GM12865 (cell line): ENCODE data around the gene TENM3.
A peak's percentile ranks its signal among the peaks of the same experiment; 100 is the strongest.

ENCODE experiments used
- DNase-seq: peaks from one replicate; pipeline ENCODE4 v3.0.0; 2010; ENCODE audit warnings: low read depth
- H3K4me3 ChIP-seq: 2 replicates; pipeline ENCODE4 v1.5.1; 2011; ENCODE audit warnings: mild to moderate bottlenecking, low read depth, low read length, control low read depth
- CTCF ChIP-seq: IDR thresholded peaks from 2 replicates; pipeline ENCODE4 v1.5.1; 2011; ENCODE audit warnings: low read length, control low read depth, low read depth, inconsistent platforms; ENCODE audit not compliant: insufficient read depth; ENCODE audit errors: missing control alignments

The TENM3 gene

DNA sequence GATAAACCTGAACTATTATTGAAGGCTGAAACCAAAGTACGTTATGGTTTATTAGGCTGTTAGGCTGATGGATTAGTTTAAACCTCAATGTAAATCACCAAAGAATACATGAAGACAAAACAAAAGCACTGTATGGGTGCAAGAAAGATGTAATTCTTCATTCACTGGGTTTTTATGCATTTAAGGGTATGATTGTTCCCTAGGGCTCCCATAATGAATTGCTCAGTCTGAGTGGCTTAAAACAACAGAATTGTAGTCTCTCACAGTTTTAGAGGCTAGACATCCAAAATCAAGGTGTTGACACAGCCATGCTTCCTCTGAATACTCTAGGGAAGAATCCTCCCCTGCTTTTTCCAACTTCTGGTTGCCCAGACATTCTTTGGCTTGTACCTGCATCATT lies 222.8 kb downstream of the TENM3 start:
- no peak for DNase-seq
- no peak overlapping the region for H3K4me3 ChIP-seq
- TF ChIP-seq CTCF, result no peak

- H3K4me3 ChIP-seq, result no peak overlapping the region
- DNase-seq, result no peak
- TF ChIP-seq CTCF, result no peak
These were observed 227.0 kb downstream of the TENM3 start for GRCh38 chr4:182470215-182470614.

- TF ChIP-seq CTCF, result no peak
- no peak for DNase-seq
- H3K4me3 ChIP-seq, result no peak overlapping the region
These were observed 232.3 kb downstream of the TENM3 start for GRCh38 chr4:182475539-182475938.

DNA sequence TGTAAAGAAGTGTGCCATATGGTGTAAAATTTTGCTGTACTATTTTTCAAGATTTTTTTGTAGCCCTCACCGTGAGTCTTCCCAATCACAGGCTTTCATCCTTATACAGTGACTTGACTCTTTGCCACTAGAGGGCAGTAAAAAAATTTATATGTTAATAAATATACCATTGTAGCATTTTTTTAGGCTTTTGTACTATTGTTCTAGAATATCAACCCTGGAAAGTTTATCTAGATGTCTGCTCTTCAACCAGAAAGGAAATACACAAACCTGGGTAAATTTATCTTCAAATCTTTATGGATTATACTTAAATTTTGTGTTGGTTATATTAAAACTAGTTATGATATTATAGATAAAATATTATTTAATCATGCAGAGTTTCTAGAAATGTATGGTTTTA lies 235.3 kb downstream of the TENM3 start:
- peak; percentile 47 for TF ChIP-seq CTCF
- DNase-seq, result peak; percentile 21
- H3K4me3 ChIP-seq, result no peak overlapping the region

- no peak overlapping the region for H3K4me3 ChIP-seq
- TF ChIP-seq CTCF, result no peak
These were observed 240.5 kb downstream of the TENM3 start for GRCh38 chr4:182483685-182484084.

GRCh38 chr4:182486881-182487280 lies 243.7 kb downstream of the TENM3 start:
- H3K4me3 ChIP-seq, result no peak overlapping the region
- TF ChIP-seq CTCF, result no peak
- no peak for DNase-seq

More at GRCh38 chr4:182483685-182484084, 240.5 kb downstream of the TENM3 start:
- DNase-seq, result no peak

- no peak for DNase-seq
- no peak overlapping the region for H3K4me3 ChIP-seq
- TF ChIP-seq CTCF, result no peak
These were observed 245.7 kb downstream of the TENM3 start for GRCh38 chr4:182488896-182489295.
